Endometrium (tissue), 2 donors: ENCODE data around the gene RNF125.
A peak's percentile ranks its signal among the peaks of the same experiment; 100 is the strongest.

Experiments used
- FAIRE-seq: peaks from 2 replicates; lab custom pipeline; 2012; peaks lifted over from hg19 to GRCh38; lab: Jason Lieb, UNC
- donor health status: control.
- donor health status: control.

The RNF125 gene

DNA sequence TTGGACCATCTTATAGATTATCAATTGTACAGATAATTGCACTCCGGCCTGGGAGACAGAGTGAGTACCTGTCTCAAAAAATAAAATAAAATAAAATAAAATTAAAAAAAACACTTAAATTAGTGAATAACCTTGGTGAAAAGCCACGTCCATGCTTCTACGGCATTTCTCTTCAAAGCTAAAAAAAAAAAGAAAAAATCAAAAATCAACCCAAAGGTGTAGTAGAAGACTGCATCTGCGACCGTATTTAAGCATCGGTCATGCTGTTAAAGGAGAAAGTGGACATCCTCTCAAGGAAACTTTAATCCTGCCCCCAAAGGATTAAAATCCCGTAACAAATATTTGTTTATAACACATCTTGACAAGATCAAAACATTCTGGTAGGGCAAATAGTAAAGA lies 72.7 kb downstream of the RNF125 start:
- no peak for FAIRE-seq

DNA sequence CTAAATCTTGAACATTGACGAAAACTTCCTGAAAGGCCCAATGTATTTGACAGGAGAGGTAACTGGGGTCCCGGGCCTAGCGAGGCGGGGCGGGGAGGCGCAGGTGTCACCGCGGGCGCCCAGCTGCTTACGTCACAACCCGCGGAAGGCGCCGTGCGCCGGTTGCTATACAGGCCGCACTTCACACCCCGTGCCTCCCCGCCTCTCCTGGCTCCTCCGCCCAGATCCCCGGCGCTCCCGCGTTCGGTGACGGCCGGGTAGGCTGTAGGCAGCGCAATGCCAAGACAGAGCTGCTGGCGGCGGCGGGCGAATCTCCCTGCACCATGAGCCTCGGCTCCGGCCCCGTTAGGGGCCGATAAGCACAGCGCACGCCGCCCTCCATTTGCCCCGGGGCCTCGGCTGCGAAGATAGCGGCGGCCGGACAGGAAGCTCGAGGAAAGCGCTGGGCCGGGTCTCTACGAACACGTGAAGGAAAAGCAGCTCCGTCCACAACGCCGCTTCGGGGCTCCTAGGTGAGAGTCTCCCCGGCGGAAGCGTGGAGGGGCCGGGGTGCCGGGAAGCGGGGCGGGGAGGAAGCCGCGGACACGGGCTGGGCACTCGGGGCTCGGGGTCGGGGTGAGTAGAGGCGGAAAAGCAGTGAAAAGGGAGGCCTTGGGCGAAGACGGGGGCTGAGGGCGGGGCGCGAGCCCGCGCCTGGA lies 73.2 kb downstream of the RNF125 start, which contains the start of gene RNF138:
Gene RNF138 (plus strand): TSS at position 151 of the 698 bp plus-strand sequence. CDS start 903 bp downstream, outside the sequence.
- FAIRE-seq: no peak

DNA sequence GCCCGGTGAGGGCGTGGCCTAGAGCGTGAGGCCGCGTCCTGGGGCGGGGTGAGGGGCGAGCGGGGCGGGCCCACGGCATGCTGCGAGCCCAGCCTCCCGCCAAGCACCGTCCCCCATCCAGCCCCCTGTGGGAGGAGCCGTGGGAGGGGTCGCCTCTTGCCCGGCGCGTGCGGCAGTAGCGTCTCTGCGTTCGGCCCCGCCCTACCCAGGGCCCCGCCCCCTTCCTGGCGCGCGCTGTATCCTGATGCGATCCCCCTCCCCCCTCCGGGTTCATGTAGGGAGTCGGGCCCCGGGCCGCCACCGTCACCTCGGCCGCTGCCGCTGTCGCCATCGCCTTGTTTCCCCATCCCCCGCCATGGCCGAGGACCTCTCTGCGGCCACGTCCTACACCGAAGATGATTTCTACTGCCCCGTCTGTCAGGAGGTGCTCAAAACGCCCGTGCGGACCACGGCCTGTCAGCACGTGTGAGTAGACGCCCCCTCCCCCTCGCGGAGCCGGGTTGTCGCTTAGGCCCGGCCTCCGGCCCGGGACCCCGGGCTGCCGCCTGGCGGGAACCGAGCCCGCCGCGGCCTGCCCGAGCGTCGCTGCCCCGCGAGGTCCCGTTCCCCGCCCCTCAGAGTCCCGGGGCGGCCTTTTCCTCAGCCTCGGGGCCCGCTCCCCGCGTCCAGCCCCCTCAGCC lies 73.9 kb downstream of the RNF125 start:
- FAIRE-seq: no peak

DNA sequence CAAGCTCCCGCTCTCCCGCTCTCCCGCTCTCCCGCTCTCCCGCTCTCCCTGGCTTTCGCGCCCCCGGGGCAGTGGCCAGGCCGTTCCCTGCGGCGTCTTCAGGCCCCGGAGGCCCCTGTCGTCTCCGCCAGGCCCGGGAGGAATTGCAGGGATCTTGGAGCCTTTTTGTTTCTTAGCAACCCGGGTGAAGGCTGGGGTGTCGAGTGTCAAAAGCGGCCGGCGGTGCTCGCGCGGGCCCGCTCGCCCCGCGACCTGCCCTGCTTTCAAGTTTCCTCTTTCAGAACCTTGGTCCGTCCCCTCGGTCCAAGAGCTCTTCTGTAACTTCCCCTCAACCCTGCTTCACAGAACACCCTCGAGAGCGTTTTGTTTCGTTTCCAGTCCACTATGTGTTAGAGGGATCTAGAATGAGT lies 74.5 kb downstream of the RNF125 start:
- no peak for FAIRE-seq

DNA sequence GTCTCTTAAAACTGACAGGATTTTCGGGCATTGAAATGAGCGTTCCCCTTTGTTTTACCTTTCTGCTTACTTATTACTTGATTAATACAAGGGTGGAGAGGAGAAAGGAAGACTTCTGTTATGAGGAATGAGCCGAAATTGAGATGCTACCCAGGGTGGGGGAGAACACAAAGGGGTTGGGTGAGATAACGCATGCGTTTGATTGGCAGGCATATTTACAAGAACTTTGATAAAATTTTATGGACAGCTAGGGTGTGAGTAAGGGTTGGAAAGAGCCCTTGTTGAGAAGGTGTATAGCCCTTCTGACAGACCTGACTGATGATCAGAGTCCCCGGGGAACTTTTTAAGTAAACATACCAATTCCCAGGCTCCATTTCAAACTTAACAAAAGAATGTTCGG lies 74.9 kb downstream of the RNF125 start:
- FAIRE-seq: no peak

DNA sequence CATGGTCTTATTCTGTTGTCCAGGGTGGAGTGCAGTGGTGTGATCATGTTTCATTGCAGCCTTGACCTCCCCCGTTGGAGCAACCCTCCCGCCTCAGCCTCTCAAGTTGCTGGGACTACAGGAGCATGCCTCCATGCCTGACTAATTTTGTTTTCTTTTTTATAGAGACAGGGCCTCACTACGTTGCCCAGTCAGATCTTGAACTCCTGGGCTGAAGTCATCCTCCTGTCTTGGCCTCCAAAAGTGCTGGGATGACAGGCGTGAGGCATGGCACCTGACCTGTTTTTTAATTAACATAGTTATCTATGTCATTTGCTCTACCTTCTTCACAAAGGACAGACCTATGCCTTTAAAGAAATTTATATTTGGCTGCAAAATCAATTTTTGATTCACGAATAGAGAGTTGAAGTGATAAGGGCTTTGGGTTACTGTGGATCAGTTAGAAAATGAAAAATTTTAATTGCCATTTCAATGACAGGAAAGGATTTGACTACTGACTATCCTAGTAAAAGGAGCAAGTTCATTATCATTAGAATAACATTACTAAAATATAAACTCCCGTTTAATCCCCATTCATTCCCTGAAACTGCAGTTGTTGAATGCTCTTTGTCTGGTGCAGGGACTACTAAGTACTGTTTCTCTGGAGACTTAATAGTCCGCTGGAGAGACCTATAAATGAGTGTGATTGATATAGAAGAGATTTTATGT lies 76.7 kb downstream of the RNF125 start:
- no peak for FAIRE-seq

DNA sequence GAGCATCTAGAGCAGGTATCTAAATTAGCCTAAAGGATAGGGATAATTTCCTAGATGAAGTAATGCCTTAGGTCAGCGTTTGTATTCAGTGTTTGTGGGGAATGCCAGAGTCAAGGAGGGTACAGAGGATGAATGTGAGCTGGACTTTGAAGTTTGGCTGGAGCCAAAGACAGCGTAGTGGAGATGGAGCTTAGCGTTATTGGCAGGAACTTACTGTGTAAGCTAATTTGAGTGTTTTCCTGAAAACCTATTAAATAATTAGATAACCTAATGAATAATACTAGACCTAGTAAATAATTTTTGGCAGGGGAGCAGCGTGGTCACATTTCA lies 77.2 kb downstream of the RNF125 start:
- FAIRE-seq: no peak

DNA sequence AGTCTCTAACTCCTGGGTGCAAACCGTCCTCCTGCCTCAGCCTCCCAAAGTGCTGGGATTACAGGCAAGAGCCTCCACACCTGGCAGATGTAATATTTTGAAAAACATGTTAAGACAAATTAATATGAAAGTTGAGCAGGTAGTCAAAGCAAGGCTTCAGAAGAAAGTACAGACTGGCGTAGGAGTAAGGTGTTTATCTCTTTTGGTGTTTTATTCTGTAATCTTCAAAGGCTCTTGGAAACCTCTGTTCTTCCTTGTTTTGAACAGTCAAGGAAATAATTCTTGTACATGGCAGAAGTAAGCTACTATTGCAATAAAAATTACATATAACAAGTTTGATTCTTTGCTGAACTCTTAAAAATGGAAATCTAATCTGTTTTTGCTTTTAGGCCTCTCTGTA lies 78.3 kb downstream of the RNF125 start:
- no peak for FAIRE-seq

DNA sequence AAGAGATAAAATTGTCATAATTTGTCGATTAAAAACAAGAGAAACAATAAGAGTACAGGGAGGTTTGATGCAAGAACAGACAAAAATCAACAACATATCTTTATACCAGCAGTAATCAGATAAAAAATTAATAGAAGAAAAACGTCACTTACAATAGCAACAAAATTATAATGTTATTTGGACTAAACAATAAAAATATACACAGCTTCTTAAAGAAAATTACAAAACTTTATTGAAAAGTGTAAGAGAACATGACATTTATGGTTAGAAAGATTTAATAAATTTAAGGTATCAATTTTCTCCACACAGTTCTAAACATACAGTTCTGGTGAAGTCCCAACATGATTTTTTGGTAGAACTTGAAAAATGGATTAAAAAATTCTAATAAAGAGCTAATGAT lies 85.9 kb downstream of the RNF125 start:
- peak; percentile 31 for FAIRE-seq

DNA sequence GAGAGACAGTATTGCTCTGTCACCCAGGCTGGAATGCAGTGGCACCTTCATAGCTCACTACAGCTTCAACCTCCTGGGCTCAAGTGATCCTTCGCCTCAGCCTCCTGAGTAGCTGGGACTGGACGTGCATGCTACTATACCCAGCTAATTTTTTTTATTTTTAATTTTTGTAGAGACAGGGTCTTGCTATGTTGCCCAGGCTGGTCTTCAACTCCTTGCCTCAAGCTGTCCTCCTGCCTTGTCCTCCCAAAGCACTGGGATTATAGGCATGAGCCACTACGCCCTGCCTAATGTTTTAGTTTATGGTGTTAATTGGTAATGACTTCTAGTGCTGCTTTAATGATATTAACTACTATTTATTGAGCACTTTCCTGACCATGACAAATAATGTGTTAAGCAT lies 91.4 kb downstream of the RNF125 start:
- FAIRE-seq: no peak

DNA sequence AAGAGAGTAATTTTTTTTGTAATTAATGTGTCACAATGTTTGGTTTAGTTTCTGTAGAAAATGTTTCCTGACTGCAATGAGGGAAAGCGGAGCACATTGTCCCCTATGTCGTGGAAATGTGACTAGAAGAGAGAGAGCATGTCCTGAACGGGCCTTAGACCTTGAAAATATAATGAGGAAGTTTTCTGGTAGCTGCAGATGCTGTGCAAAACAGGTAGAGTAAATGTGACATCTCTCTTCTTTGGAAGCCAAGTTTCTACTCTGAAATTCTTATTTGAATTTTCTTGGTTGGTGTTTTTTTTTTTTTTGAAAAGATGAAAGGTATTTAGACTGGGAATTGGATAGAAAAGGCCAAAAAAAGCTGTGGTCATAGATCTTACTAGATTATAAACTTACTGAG lies 93.1 kb downstream of the RNF125 start:
- no peak for FAIRE-seq

DNA sequence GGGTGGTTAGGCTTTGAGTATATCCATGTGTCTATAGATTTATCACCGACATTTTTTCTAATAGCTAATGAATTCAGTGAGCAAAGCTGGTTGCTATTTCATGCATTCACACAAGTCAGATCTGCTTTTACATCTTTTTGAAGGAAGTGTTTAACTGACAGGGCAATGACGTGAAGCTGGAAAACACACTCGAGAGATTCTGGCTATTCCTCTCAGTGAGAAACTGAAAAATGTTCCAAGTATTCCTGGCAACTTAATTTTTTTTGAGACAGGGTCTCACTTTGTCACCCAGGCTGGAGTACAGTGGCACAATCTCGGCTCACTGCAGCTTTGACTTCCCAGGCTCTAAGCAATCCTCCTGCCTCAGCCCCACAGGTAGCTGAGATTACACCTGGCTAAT lies 94.2 kb downstream of the RNF125 start:
- FAIRE-seq: no peak

DNA sequence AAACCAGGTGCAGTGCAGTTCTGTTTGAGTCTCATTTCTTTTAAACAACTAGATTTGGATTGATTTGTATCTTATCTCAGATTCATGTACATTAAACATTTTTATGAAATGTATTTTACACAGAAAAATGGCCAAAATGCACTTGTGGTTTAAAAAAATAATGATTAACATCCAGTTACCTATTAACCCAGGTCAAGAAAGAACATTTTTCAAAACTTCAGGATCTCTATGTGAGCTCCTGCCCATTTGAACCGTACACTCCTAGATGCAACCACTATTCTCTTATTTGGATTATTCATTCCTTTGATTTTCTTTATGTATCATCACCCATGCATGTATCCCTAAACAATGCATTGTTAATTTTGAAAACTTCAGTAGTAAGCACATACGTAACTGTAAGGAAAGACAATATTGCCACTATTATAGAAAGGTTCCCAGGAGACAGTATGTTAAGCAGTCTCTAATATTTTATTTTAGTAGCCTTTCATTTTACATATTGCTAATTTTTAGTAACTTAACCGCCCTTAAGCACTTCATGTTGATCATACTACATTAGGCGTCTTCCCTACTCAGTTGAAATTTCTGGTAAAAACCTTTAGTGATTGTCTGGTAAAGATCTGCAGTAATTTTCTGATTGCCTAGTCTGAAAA lies 95.8 kb downstream of the RNF125 start:
- FAIRE-seq: no peak

DNA sequence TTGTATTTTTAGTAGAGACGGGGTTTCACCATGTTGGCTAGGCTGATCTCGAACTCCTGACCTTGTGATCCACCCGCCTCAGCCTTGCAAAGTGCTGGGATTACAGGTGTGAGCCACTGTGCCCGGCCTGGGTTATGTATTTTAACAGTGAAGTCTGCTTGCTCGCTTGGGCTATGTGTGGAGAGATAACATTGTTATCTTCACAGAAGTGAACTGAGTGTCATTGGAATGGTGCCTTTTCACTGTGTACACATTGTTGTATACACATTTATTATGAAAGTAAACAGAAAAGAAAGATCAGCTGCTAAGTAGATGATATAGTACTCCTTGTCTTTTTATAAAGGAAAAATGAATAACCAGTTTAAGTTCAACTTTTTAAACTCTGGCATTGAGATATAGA lies 103.4 kb downstream of the RNF125 start:
- no peak for FAIRE-seq
